ENCODE measurements around the gene RELT.

RELT gene

DNA sequence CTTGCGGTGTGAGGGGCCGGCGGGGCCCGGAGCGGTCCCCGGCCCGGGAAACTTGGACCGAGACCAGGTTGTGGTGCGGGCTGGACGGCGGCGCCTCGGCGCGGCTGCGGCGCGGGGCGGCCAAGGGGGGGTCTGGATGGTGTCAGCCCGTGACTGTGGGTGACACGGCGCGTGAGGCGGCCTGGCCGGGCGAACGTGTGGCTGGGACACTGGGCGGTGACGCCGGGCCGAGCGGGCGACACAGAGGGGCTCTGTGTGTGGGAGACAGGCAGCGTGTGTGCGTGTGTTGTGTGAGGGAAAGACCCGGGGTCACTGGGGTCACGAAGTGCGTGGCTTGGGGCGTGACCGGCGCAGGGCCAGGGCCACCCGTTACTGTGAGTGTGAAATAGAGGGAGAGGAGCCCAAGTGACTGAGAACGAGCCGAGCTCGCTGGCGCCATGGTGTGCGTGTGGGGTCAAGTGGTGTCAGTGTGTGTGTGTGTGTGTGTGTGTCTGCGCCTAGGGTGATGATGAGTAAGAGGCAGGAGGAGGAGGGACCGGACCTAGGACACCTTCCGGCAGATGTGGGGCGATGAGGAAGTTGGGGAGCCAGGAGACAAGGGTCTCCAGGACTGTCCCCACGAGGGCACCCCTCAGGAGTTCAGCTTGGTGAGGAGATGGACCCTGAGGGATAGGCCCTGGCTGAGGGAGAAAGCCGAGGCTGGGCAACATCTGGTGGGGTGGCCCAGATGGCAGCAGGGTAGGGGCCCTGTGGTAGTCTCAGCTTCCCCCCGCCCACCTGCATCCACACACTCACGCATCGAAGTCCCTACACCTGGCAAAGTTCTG is 817 bp downstream of the RELT start:
- peak; percentile 85 for DNase-seq (ENCODE audit: low spot score)

DNA sequence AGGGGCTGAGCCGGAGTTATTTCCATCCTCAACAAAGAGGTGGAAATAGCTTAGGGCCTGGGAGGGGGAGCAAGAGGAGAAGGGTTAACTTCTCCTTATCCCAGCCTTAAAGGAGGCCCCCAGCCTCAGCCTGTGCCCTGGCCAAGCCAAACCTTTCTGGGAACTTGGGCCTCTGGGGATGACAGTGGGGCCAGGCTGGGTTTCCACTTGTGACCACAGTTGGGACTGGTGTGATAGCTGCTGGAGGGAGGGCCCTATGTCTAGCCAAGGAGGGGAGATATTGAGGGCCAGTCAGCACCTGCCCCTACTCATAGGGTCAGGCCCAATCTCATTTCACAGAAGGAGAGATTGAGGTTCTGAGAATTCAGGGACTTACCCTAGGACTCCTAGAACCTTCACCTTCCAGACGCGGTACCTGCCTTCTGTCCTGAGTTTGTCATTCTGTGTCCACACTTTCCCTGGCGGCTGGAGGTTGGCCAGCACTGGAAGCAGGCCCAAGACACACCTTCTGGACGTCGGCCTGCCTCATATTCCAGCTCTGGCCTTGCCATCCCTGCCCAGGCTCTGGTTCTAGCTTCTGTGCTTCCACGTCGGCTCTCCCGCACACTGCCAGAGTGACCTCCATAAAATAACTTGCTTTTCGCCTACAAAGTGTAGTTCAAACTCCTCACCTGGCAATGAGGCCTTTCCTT is 3.1 kb downstream of the RELT start:
- DNase-seq (ENCODE audit: low spot score) = no peak

DNA sequence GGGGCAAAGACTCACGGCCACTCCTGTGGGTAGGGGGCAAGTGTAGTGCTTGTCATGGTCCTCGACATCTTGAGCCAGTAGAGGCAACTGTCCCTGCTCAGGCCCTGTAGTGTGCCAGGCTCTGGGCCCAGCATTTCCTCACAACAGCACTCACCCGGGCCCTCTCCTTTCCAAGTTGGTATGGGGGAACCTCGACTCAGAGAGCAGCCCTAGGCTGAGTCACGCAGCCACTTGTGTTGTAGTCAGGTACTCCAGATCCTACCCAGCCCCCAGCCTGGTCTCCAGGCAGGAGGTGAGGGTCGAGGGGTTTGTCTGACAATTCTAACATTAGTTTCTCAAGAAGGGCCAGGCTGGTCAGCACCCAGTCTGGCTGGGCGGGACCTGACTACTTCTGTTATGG is 4.1 kb downstream of the RELT start:
- no peak for DNase-seq (ENCODE audit: low spot score)

DNA sequence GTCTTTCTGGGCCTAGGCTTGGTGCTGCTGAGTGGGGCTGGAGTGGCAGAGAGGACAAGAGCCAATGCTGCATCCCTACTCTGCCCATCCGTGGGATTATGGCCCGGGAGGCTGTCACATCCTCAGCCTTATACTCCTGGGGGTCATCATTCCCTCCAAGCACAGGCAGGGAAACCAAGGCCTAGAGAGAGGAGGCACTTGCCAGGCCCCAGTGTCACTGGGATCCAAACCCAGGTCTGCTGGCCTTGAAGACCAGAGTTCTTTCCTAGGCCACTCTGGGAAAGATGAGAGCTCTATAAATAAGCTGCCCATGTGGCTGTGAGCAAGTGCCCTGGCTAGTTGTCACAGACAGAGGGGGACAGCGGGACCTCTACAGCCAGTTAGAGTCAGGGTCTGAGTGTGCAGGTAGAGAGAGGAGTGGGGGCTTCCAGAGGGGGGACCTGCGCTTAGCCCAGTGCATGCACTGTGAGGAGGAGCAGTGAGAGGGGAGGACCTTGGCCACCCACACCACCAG is 4.8 kb downstream of the RELT start:
- no peak for DNase-seq (ENCODE audit: low spot score)

DNA sequence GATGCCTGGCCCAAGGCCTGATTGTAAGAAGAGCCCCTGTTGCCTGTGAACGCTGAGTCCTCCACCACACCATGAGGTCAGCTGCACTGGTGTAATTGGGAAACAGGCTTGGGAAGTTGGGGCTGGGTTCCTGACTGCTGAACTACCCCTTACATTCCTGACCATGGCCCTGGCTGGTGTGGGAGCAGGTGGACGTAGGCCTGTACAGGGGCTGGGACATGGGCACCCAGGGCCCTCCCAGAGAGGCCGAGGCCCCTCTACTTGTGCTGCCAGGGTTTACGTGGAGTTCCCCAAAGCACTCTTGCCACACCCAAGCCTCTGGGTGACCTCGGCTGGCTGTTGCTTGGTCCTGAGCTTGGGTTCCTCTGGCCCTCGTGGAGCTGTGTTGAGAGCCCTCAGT is 5.4 kb downstream of the RELT start:
- no peak for DNase-seq (ENCODE audit: low spot score)

DNA sequence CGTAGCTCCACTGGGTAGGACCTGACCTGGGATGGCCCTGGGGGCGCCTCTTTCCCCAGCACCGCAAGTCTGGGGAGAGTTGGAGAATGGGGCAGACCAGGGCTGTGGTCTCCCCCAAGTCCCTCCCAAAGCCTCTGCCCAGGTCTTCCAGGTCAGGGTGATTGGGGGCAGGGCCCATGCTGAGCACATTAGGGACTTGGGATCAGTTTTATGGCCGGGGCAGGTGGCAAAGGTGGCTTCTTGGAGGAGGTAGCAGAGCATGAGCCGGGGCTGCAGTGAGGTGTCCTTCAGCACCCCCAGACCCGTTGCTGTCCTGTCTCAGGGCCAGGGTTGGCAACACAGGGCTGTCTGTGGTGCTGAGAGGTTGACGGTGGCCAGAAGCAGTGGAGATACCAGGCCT is 6.0 kb downstream of the RELT start:
- no peak for DNase-seq (ENCODE audit: low spot score)

DNA sequence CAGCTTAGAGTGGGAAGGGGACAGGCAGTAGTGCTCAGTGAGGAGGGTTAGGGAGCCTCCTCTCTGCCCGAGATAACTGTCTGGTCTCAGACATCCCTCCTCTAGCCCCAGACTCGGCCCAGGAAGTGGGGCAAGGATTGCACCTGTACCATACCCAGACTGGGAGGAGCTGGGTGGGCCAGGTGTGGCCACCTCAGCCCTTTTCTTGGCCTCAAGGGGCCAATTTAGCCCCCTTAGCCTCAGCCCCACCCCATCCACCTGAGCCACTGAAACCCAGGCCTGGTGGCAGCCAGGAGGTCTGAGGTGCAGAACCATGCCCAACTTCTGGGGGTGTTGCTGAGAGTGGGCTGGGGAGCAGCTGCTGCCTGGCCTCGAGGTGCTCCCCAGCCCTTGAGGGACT is 6.5 kb downstream of the RELT start:
- DNase-seq (ENCODE audit: low spot score) = no peak

DNA sequence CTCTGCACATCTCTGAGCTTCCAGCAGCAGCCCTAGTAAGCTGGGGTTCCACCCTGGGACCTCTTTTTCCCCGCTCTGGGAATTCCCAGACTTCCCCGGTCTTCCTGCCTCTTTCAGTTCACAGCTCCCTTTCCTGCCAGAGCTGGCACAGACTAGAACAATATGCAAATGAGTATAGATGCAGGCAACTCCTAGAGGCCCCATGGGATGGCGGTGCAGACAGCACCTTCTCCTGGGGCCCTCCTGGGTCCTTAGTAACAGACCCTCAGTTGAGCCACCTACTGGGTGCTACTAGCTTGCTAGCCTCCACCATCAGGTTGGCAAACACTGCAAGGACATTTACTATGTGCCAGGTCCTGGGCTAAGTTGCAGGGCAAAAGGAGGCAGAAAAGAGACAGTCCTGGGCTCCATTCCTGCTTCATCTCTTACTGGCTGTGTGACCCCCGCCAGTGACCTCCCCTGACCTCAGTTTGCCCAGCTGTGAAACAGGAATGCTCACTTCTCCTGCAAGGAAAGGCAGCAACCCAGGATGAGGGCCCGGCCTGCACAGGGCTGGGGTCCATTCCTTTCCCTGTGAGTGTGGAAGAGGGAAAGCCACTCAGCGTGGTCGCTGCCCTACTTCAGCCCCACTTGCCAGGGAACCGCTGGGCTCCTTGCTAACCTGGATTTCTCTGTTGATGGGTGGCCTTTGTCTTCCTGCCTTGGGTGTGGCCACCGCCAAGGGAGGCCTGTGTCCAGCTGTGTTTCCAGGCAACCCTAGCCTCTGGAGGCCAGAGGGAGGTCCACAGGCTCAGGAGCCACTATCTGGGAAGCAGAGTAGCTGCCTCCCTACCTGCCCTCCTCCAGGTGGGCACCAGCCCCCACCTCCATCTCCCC is 7.3 kb downstream of the RELT start:
- no peak for DNase-seq (ENCODE audit: low spot score)

DNA sequence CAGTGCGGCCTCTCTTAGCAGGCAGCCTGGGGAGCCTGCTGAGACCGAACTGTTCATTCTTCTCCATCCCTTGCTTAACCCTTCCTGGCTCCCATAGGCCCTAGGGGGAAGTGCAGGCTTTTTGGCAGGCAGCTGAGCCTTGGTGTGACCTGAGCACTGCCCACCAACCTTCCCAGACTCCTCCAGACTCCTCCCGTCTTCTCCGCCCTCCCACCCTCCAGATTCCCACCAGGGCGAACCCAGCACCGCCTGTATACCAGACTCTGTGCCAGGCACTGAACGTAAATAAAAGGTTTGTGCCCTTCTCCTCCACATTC is 7.9 kb downstream of the RELT start:
- DNase-seq (ENCODE audit: low spot score) = no peak

DNA sequence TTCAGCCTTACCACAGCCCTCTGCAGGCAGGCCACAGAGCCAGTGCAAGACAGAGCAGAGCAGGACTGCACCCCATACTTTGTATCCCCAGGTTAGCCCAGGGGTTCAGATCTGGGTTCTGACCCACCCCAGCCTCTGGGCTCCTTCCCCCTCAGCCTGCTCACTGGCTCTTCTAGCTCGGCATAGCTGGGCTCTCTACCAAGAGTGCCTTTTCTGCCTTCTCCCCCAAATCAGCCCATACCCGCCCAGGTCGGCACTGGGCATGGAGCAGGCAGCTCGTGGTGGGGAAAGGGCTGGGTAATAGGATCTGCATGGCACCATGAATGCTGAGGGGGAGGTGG is 8.3 kb downstream of the RELT start:
- DNase-seq (ENCODE audit: low spot score) = no peak

DNA sequence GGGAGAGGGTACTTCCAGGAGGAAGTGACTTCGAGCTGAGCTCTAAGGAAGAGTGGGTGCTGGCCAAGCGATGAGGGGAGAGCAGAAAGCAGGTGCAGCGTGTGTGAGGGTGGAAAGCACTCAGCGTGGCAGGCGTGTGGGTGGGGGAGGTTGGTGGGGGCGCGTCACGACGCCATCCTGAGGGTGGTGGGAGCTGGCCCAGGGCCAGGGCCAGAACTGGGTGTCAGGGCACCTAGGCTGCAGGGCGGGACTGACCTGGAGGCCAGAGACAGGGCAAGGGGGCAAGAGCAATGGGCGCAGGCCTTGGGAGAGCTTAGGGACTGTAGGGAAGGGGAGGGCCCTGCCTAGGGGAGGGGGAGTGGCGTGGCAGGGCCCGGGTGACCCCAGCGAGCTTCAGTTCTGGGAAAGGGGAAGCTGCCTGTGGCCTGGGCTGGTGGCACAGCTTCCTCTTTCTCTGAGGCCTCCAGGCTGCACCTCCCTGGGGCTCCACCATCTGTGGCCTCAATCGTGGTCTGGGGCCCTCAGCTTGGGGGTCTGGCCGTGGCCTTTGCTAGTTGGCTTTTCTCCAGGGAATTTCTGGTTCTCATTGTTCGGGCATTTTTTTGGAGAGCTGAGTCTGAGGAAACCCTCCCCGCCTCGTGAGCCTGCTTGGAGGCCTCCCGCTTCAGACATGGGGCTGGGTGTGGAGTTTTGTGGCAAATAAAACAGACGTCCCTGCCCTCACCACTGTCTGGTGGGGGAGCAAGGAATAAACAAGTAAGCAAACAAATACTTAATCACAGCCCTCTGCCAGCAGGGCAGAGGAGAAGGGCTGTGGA is 8.9 kb downstream of the RELT start:
- DNase-seq (ENCODE audit: low spot score) = no peak

DNA sequence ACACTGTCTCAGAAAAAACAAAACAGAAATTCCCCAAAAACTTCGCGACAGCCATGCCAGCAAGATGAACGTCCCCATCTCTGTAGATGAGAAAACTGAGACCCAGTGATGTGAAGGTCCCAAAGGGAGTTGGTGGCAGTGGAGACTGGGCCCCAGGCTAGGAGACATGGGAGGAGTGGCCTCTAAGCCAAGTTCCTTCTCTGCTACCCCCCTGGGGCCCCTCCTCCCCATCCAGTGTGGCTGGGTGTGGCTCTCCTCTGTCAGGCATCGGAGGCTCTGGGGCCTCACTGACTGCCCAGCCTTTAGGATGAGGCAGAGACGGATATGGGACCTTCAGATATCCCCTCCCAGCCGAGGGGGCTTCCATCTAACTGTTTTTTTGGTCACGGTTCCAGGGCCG is 9.8 kb downstream of the RELT start:
- no peak for DNase-seq (ENCODE audit: low spot score)

DNA sequence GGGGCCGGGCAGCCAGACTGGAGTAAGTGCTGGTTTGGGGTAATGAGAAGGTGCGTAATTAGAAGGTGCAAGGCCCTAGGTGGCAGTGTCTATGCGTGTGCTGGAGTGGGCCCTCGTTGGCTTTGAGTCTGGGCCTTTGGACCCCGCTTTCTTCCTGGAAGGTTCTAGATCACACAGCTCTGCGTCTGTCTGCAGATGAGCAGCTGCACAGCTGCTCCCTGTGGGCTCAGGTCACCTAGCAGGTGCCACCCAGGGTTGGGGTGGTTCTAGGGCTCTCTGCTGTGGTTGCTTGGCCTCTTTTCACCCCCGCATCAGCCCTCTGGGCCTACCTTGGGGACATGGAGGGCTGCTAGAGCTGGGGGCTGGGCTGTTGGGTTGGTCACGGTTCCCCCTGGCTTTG is 10.3 kb downstream of the RELT start:
- no peak for DNase-seq (ENCODE audit: low spot score)

DNA sequence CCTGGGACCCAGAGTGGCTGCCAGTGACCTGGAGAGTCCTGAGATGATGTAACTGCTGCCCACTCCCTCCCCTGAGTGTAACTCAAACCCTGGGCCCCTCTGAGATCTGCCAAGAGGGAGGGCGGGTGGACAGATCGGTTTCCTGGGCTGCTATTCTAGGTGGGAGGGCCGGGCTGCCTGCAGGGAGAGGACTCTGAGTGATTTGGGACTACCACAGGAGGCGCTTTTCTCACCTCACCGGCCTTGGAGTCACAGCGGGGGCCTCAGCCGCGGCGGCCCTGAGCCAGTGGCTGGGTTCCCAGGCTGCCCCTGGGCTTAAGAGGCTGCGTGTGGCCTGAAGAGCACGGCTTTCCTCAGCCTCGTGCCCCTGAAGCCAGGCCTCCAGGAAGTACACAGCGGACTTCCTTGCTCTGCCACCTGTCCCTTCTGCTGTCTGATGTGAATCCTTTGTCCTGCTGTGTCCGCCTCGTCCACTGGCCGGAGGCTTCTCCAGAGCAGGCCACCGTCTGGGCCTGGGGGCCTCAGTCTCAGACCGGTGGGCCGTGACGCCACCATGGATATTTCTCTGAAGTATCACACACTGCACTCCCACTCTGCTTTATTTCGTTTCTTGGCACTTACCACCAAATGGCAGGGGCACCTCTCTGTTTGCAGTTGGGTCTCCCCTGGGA is 11.5 kb downstream of the RELT start:
- no peak for DNase-seq (ENCODE audit: low spot score)

DNA sequence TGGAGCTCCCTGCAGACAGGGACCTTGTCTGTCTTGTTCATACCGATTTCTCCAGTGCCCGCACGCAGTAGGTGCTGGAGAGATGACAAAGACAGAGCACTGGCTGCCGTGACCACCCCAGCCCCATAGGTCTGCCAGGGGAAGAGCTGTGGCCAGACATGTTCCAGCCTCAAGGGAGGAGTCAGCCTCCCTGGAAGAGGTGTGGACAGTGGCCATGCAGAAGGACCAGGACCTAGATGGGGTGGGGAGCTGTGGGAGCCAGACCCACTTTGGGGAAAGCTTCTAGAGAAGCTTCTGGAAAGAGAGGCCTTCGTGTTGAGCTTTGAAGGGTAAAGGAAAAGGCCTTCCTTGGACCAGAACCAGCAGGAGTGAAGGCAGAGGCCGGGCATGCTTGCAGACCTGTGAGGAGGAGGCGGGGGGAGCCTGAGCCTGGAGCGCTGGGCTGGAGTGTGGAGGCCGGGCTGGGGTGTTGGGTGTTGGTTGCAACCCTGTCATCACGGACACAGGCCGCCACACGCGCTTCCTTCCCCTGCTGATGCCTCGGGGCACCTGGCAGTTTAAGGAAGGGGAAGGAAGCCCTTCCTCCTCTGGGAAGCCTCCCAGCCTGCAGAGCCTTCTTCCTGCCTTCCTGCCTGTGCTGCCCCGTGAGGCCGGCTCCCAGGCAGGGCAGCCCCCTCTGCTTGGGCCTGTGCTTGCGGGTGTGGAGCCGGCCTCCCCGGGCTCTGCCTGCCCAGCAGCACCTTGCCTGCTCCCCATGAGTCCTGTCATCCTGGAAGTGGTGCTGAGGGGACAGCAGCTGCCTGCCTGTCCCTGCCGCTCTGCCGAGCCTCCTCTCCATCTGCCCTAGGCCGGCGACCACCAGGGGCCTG is 12.3 kb downstream of the RELT start:
- no peak for DNase-seq (ENCODE audit: low spot score)

DNA sequence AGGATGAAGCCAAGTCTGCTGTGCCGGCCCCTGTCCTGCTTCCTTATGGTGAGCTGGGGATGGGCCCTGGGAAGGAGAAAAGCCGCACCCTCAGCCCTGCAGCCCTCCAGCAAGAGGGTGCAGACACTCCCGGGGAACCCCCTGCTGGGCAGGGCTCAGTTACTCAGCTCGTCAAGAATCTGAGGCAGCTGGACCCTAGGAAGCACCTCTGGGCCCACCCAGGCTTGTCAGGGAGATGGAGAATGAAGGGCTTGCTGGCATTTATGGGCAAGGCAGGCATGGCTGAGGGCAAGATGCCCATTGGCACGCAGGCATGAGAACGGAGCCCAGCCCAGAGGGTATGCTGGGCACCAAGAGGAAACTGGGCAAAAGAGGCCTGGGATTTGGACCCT is 12.9 kb downstream of the RELT start:
- no peak for DNase-seq (ENCODE audit: low spot score)

DNA sequence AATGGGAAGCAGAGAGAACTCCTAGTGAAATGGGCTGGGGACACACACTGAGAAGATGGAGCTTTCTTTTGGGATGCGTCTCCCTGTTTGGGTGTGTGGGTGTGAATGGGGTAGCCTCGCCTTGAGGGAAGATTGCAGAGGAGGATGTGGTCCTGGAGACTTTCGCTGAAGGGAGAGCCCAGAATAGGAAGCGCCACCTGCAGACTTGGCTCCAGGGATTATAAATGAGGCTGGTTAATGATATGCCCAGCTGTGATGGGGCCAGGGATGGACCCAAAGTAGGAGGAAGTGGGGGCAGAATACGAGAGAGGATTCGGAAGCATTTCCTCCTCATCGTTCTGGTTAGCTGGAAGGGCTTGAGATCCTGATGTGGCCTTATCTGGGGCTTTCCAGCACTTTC is 13.7 kb downstream of the RELT start:
- DNase-seq (ENCODE audit: low spot score) = no peak

DNA sequence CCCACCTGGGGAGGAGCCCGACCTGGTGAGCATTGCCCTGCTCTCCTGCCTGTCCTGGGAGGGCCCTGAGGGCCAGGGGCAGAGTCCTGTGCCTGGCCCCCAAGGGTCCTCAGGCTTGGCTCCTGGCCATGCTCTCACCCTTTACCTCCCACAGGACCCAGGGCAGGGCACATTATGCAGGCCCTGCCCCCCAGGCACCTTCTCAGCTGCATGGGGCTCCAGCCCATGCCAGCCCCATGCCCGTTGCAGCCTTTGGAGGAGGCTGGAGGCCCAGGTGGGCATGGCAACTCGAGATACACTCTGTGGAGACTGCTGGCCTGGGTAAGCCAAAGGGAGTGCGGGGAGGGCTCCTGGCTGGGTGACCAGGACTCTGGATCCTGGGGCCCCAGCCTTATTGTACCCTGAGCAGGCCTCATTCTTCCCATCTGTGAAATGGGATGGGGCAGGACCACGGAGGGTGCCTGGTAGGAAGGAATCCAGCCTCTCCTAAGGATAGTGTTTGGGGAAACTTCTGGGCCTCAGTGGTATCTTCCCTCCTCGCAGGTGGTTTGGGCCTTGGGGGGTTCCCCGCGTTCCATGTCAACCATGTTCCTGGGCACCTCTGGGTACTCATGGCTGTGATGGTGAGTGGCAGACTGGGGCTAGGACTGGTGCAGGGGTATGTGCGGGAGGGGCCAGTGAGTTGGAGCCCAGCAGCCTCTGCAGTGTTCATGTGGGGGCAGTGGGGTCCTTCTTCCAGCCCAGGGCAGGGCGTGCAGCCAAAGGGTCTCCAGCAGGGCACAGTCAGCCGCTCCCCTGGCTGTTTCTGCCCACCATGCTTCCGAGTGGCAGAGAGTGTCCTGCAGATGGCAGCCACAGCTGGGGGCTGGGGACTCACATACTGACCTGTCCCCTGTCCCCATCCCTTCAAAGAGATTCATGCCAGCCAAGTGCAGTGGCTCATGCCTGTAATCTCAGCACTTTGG is 14.7 kb downstream of the RELT start:
- DNase-seq (ENCODE audit: low spot score) = no peak

DNA sequence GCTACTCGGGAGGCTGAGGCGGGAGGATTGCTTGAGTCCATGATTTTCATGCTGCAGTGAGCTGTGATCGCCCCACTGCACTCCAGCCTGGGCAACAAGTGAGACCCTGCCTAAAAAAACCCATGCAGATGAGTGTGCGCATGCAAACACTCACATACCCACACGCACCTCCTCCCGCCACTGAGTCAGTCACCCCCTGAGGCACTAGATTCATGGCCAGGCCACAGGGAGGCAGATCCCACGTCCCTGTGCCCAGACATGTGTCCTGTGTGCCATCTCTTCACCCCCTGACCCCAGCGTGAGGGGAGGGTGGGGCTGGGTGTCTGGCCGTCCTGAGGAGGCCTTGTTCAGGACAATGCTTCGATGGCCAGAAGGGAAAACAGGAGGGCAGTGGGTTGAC is 15.5 kb downstream of the RELT start:
- DNase-seq (ENCODE audit: low spot score) = no peak
